Hepatocyte (in vitro differentiated cells): ENCODE results near the gene NMBR. TPM values are rescaled to one million over a fixed set of nuclear protein-coding genes. Genes with fewer than 3 reads are reported as not detected.
"Not testable (repeated sequence)": the region's sequence is repeated elsewhere in the genome, so short reads cannot be mapped to it uniquely, and the experiment has no call there.

Experiments
- DNase-seq: peaks from one replicate; pipeline ENCODE4 v3.0.0-alpha.2; 2016; ENCODE audit warnings: low spot score
- H2AFZ ChIP-seq: fragments of 200-600 bp; sonication (generic); 2 replicates; pipeline ENCODE4 v1.6.0; 2016; ENCODE audit warnings: antibody characterized with exemption, mild to moderate bottlenecking
- H3K27ac ChIP-seq: fragments of 200-600 bp; sonication (generic); 2 replicates; pipeline ENCODE4 v1.5.1; 2016; ENCODE audit warnings: mild to moderate bottlenecking
- H3K27me3 ChIP-seq: fragments of 200-600 bp; sonication (generic); 2 replicates; pipeline ENCODE4 v1.6.1; 2016
- H3K36me3 ChIP-seq: fragments of 200-600 bp; sonication (generic); replicated peaks from 2 replicates; pipeline ENCODE4 v1.5.1; 2016; ENCODE audit warnings: low read depth; ENCODE audit not compliant: insufficient read depth
- H3K4me1 ChIP-seq: fragments of 200-600 bp; sonication (generic); 2 replicates; pipeline ENCODE4 v1.5.1; 2016; ENCODE audit warnings: mild to moderate bottlenecking, moderate library complexity; ENCODE audit not compliant: insufficient read depth
- H3K4me2 ChIP-seq: fragments of 200-600 bp; sonication (generic); 2 replicates; pipeline ENCODE4 v1.6.0; 2016
- H3K4me3 ChIP-seq: fragments of 200-600 bp; sonication (generic); 2 replicates; pipeline ENCODE4 v1.5.1; 2016; ENCODE audit warnings: mild to moderate bottlenecking
- H3K79me2 ChIP-seq: fragments of 200-600 bp; sonication (generic); 2 replicates; pipeline ENCODE4 v1.6.0; 2017; ENCODE audit warnings: mild to moderate bottlenecking
- H3K9me2 ChIP-seq: fragments of 200-600 bp; sonication (generic); replicated peaks from 2 replicates; pipeline ENCODE4 v1.6.0; 2017; ENCODE audit warnings: mild to moderate bottlenecking; ENCODE audit not compliant: insufficient read depth
- H3K9me3 ChIP-seq: fragments of 200-600 bp; sonication (generic); 2 replicates; pipeline ENCODE4 v1.5.1; 2016; ENCODE audit warnings: low read depth, mild to moderate bottlenecking
- H4K20me1 ChIP-seq: fragments of 200-600 bp; sonication (generic); 2 replicates; pipeline ENCODE4 v1.6.0; 2016; ENCODE audit warnings: mild to moderate bottlenecking; ENCODE audit not compliant: insufficient read depth, poor library complexity, severe bottlenecking
- EZH2 ChIP-seq: fragments of 200-600 bp; sonication (generic); IDR thresholded peaks from 2 replicates; pipeline ENCODE4 v1.6.1; 2016; ENCODE audit warnings: antibody characterized with exemption, mild to moderate bottlenecking, borderline replicate concordance
- EZH2phosphoT487 ChIP-seq: fragments of 200-600 bp; sonication (generic); IDR thresholded peaks from one replicate; pipeline ENCODE4 v1.6.1; 2018; ENCODE audit warnings: antibody characterized with exemption, mild to moderate bottlenecking, low read depth, moderate library complexity; ENCODE audit not compliant: unreplicated experiment, severe bottlenecking
- WGBS: methylation state at CpG from one replicate; pipeline ENCODE4 v1.1.6; 2016; ENCODE audit warnings: low lambda C conversion rate; ENCODE audit errors: missing lambda C conversion rate; 5-methylcytosine and 5-hydroxymethylcytosine counted together
- polyA plus RNA-seq: library from polyadenylated mRNA; unstranded; fragments of >200 nt; fragmentation: Nextera tagmentation; extraction: Ambion mirVana; gene quantifications from 2 replicates; pipeline ENCODE4 v1.2.1, GENCODE V29; 2016
- total RNA-seq: library from RNA; depleted of rRNA; stranded (reverse); fragments of >200 nt; gene quantifications from 2 replicates; pipeline ENCODE4 v1.2.3, GENCODE V29; 2014
- TF ChIP-seq, protein P1 (sequence below): fragments of 200-600 bp; sonication (generic); IDR thresholded peaks from 2 replicates; pipeline ENCODE4 v1.5.1; 2016; ENCODE audit warnings: antibody characterized with exemption, mild to moderate bottlenecking; ENCODE audit not compliant: poor library complexity

Gene NMBR
- total and polyA plus RNA-seq, 2 experiments from 2014 or later = 0.27 TPM; not detected in 1

DNA sequence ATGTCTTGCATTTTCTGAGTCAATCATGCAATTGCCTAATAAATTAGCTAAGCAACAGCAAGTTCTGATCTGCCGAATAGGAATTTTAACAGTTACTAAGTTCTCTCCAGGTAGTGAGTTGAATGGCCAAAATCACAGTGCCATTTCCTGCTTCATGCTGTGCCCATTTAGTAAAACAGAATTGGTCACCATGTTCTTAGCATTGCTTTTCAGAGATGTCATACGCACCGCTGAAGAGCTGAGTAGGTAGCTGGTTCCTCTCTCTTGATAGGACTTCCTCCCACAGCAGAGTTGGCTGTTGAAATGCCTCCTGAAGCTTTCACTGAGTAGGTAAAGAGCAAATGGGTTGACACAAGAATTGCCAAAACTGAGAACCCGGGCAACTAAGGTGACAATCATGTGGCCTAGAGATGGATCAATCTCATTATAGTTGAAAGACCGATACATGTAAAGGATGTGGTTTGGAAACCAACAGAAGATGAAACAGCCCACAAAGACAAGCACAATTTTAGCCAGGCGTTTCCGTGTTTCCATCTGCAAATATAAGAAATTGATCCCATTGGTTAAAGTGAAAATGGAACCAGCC, 71.3 kb downstream of the NMBR start:
- no peak overlapping the region for H3K4me2 ChIP-seq
- H3K36me3 ChIP-seq = no peaks in the 10 kb centered on the region
- no peak overlapping the region for H2AFZ ChIP-seq
- H3K4me1 ChIP-seq = no peaks in the 10 kb centered on the region
- no peaks in the 10 kb centered on the region for H3K79me2 ChIP-seq
- no peaks in the 10 kb centered on the region for H4K20me1 ChIP-seq
- no peak for DNase-seq
- TF ChIP-seq EZH2 (no peak), EZH2phosphoT487 (no peak)
- TF ChIP-seq, protein P1, sequence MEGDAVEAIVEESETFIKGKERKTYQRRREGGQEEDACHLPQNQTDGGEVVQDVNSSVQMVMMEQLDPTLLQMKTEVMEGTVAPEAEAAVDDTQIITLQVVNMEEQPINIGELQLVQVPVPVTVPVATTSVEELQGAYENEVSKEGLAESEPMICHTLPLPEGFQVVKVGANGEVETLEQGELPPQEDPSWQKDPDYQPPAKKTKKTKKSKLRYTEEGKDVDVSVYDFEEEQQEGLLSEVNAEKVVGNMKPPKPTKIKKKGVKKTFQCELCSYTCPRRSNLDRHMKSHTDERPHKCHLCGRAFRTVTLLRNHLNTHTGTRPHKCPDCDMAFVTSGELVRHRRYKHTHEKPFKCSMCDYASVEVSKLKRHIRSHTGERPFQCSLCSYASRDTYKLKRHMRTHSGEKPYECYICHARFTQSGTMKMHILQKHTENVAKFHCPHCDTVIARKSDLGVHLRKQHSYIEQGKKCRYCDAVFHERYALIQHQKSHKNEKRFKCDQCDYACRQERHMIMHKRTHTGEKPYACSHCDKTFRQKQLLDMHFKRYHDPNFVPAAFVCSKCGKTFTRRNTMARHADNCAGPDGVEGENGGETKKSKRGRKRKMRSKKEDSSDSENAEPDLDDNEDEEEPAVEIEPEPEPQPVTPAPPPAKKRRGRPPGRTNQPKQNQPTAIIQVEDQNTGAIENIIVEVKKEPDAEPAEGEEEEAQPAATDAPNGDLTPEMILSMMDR = no peak
- WGBS = 91% methylated on average over 7 of the region's 7 CpGs
- H3K4me3 ChIP-seq = no peak overlapping the region
- no peaks in the 10 kb centered on the region for H3K9me2 ChIP-seq
- no peaks in the 10 kb centered on the region for H3K27me3 ChIP-seq
- H3K9me3 ChIP-seq = no peaks in the 10 kb centered on the region
- H3K27ac ChIP-seq = no peak overlapping the region

DNA sequence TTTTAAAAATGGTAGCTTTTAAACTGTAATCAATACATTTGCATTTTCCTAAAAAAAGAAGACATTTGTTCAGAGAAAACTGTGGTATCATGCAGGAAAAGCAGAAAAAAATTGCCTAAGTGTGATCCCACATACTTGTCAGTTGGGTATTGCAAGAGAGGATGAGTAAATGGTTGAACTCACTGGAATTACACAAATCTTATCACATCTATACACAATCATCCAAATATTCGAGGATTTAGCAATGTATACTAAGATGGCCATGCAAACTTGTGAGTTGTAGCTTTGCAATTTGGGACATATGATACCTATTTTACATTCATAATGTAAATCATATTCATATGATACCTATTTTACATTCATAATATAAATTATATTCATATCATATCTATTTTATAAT, 72.4 kb downstream of the NMBR start:
- Histone ChIP-seq H3K9me3 (no peaks in the 10 kb centered on the region), H2AFZ (no peak overlapping the region), H3K4me2 (no peak overlapping the region), H4K20me1 (no peaks in the 10 kb centered on the region), H3K4me3 (no peak overlapping the region), H3K27me3 (no peaks in the 10 kb centered on the region), H3K79me2 (no peaks in the 10 kb centered on the region), H3K9me2 (no peaks in the 10 kb centered on the region), H3K36me3 (no peaks in the 10 kb centered on the region), H3K27ac (no peak overlapping the region), H3K4me1 (no peaks in the 10 kb centered on the region)
- TF ChIP-seq EZH2phosphoT487 (no peak), EZH2 (no peak)
- TF ChIP-seq, protein P1 = no peak
- WGBS = 83% methylated on average over 1 of the region's 1 CpG
- no peak for DNase-seq

DNA sequence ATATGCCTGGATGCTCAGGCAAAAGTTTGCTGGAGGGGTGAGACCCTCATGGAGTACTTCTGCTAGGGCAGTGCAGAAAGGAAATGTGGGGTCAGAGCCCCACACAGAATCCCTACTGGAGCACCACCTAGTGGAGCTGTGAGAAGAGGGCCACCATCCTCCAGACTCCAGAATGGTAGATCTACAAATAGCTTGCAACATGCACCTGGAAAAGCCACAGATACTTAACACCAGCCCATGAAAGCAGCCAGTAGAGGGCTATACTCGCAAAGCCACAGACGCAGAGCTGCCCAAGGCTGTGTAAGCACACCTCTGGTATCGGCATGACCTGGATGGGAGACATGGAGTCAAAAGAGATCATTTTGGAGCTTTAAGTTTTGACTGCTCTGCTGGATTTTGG, 74.9 kb downstream of the NMBR start:
- Histone ChIP-seq H3K9me3 (no peaks in the 10 kb centered on the region), H3K27me3 (no peaks in the 10 kb centered on the region), H3K27ac (no peak overlapping the region), H3K79me2 (no peaks in the 10 kb centered on the region), H4K20me1 (no peaks in the 10 kb centered on the region), H3K9me2 (no peaks in the 10 kb centered on the region), H3K36me3 (no peaks in the 10 kb centered on the region), H3K4me1 (no peaks in the 10 kb centered on the region), H3K4me2 (no peak overlapping the region), H2AFZ (no peak overlapping the region), H3K4me3 (no peak overlapping the region)
- no peak for TF ChIP-seq EZH2phosphoT487
- TF ChIP-seq EZH2 = no peak
- TF ChIP-seq, protein P1 = no peak
- no peak for DNase-seq
- WGBS = 72% methylated on average over 3 of the region's 3 CpGs

DNA sequence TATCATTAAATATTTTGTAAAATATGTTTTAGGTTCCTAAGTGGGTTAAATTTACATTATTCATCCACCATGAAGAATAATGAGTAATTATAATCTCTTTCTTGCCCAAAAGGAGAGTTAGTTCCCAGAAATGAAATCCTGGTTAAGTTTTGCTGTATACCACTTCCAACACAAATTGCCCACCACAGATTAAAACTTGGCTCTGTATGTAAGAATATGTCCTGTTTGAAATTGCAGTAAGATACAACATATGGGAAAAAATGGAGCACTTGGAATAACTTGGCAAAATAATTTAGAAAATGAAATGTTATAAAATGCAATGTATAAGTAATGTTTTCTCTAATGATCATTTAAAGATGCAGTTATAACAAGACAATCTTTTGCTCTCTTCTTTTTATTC, 78.5 kb downstream of the NMBR start:
- Histone ChIP-seq H3K27ac (no peak overlapping the region), H2AFZ (no peak overlapping the region), H3K4me1 (no peaks in the 10 kb centered on the region), H4K20me1 (no peaks in the 10 kb centered on the region), H3K79me2 (no peaks in the 10 kb centered on the region), H3K36me3 (no peaks in the 10 kb centered on the region), H3K27me3 (no peaks in the 10 kb centered on the region), H3K9me2 (no peaks in the 10 kb centered on the region), H3K4me2 (no peak overlapping the region), H3K9me3 (no peaks in the 10 kb centered on the region), H3K4me3 (no peak overlapping the region)
- TF ChIP-seq, protein P1 = no peak
- TF ChIP-seq EZH2 (no peak), EZH2phosphoT487 (no peak)
- no peak for DNase-seq

DNA sequence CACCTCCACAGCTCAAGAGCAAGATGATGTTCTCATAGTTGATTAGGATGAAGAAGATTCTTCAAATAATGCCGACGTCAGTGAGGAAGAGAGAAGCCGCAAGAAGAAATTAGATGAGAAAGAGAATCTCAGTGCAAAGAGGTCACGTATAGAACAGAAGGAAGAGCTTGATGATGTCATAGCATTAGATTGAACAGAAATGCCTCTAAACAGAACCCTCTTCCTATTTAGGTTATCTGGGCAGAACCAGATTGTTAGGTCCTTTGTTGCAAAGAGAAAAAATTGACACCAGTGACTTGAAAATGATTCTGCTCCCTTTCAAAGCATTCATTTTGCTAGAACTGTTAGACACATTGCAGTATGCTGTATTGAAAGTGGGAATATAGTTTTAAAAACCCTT, 84.1 kb downstream of the NMBR start:
- not testable (repeated sequence) for H2AFZ ChIP-seq, H3K79me2 ChIP-seq, H3K4me1 ChIP-seq, H3K9me3 ChIP-seq, H4K20me1 ChIP-seq, H3K9me2 ChIP-seq, H3K27ac ChIP-seq, DNase-seq, H3K4me2 ChIP-seq, H3K36me3 ChIP-seq, H3K4me3 ChIP-seq, H3K27me3 ChIP-seq
- WGBS = 91% methylated on average over 4 of the region's 4 CpGs
